ENCODE data around the gene LRRC30.

LRRC30 gene

DNA sequence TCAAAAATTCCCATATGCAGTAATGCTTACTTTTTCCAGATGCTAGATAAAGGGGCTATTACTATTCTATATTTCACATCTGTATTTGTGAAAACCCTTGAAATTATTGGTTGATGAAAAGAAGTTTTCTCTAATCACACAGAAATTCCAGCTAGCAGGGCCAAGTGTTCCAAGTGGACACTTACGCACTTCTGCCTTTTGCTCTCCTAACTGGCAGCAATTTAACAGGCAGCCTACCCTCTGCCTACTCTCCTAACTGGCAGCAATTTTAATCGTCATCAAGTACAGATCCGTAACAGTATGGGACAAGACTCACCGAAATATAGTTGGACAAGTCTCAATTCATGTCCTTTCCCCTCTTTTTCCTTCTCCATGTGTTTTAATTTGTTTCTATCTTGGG is 12.0 kb downstream of the LRRC30 start:
- no peak for DNase-seq

DNA sequence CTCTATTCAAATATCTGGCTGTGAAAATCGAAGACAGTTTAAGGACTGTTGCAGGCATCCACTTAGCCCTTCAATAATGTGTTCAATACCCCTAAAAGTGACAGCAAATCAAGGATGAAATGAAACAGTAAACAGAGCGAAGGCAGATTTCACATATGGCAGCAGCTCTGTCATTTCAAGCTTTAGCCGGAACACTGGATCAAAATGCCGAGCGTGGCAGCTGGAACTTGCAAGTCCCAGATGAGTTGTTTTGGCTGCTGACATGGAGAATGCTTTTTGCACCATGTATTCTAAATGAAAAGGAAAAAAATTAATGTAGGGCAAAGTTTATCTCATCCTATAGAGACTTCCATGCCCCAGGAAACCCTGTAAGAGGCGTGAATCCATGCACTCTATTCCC is 18.0 kb downstream of the LRRC30 start:
- no peak for DNase-seq

DNA sequence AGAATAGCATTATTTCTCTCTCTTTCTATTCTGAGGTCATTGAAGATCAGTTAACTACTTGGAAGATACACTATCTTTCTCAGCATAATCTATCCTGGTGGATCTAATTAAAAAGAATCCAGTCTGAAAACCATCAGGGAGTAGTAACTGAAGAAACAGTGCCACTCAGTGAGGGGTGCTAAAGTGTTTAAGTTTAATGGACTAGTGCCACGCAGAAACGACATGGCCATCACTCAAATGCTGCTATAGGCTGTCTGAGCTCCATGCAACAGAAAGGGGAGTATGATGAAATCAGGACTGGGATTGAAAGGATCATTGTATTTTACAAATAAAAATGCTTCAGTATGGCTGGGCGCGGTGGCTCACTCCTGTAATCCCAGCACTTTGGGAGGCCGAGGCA is 23.3 kb downstream of the LRRC30 start:
- DNase-seq = no peak

DNA sequence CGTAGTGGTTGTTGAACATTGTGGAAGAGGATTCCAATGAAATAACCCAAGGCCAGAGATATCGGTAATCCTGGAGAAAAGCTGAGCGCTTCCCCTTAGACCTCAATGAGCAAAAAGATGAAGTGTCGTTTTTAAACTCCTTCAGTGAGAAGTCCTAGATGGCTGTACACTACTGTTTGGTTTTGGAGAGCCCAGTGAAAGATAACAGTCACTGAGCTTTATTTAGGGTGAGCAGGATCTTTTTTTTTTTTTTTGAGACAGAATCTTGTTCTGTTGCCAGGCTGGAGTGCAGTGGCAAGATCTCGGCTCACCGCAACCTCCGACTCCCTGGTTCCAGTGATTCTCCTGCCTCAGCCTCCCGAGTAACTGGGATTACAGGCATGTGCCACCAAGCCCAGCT is 24.2 kb downstream of the LRRC30 start:
- DNase-seq = no peak

DNA sequence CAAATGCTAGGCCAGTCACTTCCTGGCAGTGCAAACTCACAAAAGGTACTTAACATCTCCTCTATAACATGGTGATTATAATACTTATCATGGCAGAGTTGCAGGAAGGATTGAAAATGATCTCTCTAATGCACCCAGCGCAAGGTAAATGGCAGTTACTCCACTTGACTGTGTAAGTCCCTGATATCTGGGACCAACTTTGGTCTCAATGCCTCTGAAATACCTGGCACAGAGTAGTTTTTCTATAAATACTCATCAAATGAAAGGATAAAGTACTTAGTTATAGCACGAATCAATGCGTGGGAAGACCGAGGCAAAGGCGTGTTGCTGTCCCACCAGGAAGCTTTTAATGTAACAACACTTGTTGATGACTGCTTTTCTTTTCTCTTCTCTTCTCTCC is 24.8 kb downstream of the LRRC30 start:
- no peak for DNase-seq

DNA sequence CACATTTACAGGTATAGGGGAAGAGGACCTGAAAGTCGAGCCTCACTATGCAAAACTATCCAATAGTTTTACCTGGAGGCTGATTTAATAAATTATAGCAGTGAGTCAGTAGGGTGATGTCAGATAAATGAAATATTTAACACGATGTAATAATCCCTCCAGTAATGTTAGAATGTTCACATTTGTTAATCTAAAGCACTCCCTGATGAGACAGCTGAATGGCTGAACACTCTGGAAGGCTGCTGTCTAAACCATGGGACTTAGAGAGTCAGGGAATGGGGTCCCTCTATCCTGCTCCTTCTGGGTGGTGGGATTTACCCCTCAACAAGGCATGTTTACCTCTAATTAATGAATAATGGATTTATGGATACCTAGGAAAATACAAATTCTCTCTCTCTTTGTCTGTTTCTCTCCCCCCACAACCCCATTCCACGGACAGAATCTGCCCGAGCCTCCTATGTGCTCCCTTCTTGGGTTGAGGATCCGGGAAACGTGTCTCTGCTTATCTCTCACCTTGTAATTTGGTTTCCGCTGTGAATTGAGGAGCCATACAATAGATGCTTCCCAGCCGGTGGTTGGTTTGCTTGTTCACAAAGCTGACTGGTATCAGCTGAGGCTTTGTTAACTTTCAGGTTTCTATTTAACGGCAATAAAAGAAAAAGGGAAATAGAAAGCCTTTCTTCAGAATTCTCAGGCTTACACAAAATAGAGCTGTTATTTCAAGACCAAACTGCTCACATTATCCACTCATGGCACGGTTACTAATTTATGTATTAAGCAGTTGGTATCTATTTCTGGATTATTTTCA is 25.9 kb downstream of the LRRC30 start:
- no peak for DNase-seq

DNA sequence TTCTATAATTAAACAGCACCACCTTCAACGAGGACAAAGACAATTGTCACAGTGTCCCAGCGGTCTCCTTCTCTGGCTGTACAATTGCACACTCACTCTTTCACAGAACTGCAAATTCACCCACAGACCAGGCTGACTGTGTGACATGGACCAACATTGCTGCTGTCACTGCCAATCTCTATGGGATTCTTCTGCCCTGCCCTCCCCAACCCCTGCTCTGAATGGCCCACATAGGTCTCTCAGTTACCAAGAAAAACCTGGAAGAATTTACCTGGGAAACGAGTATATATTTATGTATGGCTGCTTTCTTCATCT is 26.5 kb downstream of the LRRC30 start:
- no peak for DNase-seq

DNA sequence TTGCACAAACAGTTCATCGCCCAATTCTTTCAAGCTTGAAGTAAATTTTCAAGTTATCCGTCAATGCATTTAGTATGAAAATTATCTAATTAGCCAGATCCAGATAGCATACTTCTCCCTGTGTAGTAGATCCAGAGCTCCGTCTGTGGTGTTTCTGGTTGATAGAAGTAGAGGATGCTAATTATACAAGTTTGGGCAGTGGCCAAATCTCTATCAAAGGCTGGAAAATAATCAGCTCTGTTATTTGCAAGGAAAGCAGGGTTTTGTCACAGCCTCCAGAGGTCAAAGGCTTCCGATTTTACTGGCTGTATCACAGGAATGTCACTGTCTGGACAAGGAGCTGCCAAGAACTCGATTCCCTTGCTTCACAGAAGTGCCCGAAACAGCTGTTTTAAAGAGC is 28.6 kb downstream of the LRRC30 start:
- DNase-seq = no peak

DNA sequence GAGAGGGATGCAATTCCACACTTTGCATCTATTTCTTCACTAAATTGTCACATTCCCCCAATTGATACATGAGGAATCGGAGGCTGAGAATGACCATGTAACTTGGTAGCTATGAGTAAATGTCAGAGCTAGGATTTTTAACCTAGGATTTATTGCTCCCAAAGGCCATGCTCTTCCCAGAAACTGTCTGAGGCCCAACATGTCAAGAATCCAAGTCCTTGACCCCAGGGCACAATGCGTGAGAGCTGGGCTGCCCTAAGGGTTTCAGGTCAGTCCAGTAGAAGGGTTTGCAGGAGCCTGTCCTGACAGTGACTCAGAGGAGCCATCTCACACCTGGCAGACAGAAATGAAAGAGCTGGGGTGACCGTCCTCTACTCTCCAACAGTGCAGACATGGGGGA is 30.3 kb downstream of the LRRC30 start:
- no peak for DNase-seq

DNA sequence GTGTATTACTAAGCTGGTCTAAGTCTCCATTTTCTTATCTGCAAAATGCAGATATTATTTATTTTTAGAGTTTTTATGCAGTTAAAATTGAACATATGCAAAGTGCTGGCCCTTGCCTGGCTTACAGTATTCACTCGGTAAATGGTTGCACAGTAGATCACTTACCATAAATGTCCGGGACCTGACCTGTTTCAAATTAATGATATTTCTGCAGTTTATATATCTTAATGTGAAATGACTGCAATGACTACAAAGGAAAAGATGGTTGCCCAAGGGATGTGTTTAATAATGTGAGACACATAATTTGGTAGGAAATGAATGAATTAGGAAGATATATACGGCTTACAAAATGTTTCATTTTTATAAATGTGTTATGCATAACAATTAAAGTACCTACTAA is 37.1 kb downstream of the LRRC30 start:
- DNase-seq = no peak

DNA sequence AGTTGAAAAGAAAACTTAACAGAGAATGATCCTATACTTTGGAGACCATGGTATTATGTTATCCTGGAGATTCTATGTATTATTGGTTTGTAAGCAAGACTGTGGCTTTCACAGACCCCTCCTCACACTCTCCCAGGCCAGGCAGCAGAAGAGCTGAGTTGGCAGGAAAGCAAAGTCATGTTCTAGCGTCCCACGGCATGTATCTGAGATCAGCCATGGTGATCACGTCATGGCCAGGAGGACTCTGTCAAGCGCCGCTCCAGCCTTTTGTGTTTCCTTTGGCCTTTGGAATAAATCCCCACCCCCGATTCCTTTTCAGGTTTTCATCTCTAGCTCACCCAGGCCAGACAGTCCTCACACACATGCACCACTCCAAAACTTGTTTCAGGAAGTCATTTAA is 39.1 kb downstream of the LRRC30 start:
- DNase-seq = no peak

DNA sequence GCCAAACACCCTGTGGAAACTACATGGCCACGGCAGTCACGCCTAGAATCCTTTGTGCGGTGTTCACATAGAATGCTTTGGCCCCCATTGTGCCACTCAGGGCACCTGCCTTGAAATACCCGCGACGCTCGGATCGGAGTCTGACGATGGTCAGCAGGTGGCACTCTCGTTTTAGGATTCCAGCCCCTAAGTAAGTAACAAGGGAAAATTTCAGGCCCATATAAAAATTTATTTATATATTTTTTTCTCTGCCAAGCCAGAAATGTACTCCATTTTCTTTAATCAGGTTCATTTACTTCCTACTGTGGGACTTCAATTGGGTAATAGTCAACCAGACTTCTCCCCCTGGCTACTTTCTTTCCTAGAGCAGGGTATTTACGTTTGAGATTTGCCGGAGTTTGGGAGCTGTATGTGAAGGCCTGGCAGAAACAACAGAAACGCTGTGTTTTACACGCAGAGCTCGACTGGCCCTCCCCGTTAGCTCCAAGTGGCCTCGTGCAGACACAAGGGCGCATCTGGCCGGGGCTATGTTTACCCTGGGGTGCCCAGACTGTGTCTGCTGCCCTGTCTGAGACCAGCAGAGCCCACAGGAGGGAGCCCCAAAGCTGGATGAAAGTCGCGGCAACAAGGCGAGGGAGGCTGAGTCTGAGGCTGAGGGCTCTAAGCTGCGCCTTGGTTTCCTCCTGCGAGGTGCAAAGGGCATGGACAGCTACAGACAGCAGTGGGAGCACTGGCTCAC is 41.6 kb downstream of the LRRC30 start:
- DNase-seq = peak; percentile 76

DNA sequence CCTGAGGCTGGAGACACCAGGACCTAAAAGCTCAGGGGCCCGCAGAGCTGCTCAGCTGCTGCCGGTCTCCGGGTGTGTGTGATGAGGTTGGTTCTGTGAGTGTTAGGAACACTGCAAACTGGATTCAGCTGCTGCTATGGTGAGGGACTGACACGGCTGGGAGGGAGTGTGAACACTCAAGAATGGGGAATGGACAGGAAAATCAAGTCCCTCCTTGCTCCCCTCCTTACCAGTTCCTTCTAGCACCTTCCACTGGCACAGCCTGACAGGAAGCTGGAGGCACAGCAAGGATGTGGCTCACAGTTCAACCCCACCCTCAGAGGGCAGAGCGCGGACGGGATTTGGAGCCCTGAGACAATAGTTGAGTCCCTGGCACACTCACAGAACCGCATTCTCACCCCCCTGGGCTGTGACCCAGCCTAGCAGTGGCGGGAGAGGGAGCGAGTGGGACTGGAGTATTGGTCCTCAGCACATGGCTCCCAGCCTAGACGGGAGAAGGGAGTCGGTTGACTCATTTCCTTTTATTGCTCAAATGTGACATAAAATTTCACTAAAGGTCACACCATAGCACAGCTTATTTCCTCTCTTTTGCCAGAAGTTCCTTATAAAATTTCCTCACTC is 42.5 kb downstream of the LRRC30 start:
- DNase-seq = peak; percentile 92

DNA sequence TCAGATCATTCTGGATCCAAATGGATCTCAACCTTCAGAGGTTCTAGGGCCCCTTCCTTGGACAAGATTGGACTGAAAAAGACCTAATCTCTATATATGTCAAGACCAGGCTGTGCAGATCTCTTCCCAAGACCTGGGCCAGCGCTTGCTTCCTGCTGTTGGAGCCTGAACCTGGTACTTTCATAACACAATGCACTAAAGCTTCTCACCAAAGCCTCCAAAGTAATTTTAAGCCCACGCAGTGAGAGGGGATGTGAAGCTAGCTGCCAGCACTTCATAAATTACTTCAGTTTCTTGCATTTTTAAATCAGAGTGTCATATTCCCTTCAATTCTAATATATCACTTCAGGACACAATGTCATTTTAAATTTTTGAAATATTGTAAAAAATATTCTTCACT is 50.7 kb downstream of the LRRC30 start:
- DNase-seq = no peak
